HepG2 (cell line): ENCODE results near the gene TLR4. TPM values are rescaled to one million over a fixed set of nuclear protein-coding genes. Genes with fewer than 3 reads are reported as not detected.

Experiments
- ATAC-seq: fragments of 200-7000 bp; cut with Tn5 transposase; 3 replicates; pipeline ENCODE4 v1.9.1; 2020; ENCODE audit warnings: mild to moderate bottlenecking, moderate library complexity
- BruUV-seq: library from RNA; stranded (reverse); fragments of 400-500 nt; replicated peaks from 2 replicates; lab custom pipeline; 2021; lab: Mats Ljungman, UMichigan
- CTCF ChIA-PET: fragments of 300-600 bp; formaldehyde crosslinking; extraction: SDS; loops from one replicate; lab custom pipeline; 2021; ENCODE audit warnings: low total read pairs, inconsistent platforms, low intra/inter-chr PET ratio; lab: Yijun Ruan, JAX
- POLR2A ChIA-PET: fragments of 350-600 bp; sonication (Branson Sonifier 250); formaldehyde crosslinking; loops from one replicate; lab custom pipeline; 2020; ENCODE audit warnings: antibody characterized with exemption, inconsistent platforms; lab: Yijun Ruan, JAX
- DNase-seq: peaks from one replicate; pipeline ENCODE4 v3.0.0-alpha.2; 2015; ENCODE audit warnings: low spot score
- FAIRE-seq: peaks from 3 replicates; lab custom pipeline; 2011; peaks lifted over from hg19 to GRCh38; lab: Jason Lieb, UNC
- H2AFZ ChIP-seq: one replicate; pipeline ENCODE4 v1.6.1; 2011; ENCODE audit warnings: low read length, inconsistent platforms
- H3K27ac ChIP-seq: fragments of 300-600 bp; 3 replicates; pipeline ENCODE4 v1.8.0; 2011; ENCODE audit warnings: mixed run types, mild to moderate bottlenecking, mixed read lengths, low read length, inconsistent platforms; ENCODE audit not compliant: insufficient read depth; ENCODE audit errors: extremely low read length
- H3K27me3 ChIP-seq, 2 experiments: fragments of 200-600 bp in 1 of 2; 2 replicates in 1 of 2; 3 replicates in 1 of 2; pipeline versions ENCODE4 v1.6.0 to v1.8.0; 2011; ENCODE audit warnings: low read length in 2 of 2, mild to moderate bottlenecking in 2 of 2, moderate library complexity in 2 of 2, inconsistent platforms in 1 of 2; ENCODE audit not compliant: insufficient read depth in 2 of 2, control insufficient read depth in 1 of 2
- H3K36me3 ChIP-seq, 2 experiments: fragments of 200-600 bp in 1 of 2; replicated peaks in 1 of 2; 2 replicates in 1 of 2; 3 replicates in 1 of 2; pipeline versions ENCODE4 v1.5.1 to v1.8.0; 2011; ENCODE audit warnings: low read length in 2 of 2, inconsistent platforms in 1 of 2; ENCODE audit not compliant: insufficient read depth in 2 of 2, control insufficient read depth in 1 of 2
- H3K4me1 ChIP-seq: 2 replicates; pipeline ENCODE4 v1.5.1; 2012; ENCODE audit warnings: low read length, inconsistent platforms; ENCODE audit not compliant: insufficient read depth
- H3K4me2 ChIP-seq: 2 replicates; pipeline ENCODE4 v1.6.0; 2011; ENCODE audit warnings: low read depth, low read length, inconsistent platforms
- H3K4me3 ChIP-seq, 3 experiments: fragments of 200-600 bp in 1 of 3; sonication (generic), shearing (Covaris generic) in 1 of 3; replicated peaks in 1 of 3; 2 replicates each; pipeline ENCODE4 v1.5.1; 2011 to 2016; ENCODE audit warnings: low read length in 3 of 3, inconsistent platforms in 2 of 3, low read depth in 2 of 3, mild to moderate bottlenecking in 2 of 3, control low read depth in 1 of 3, mixed read lengths in 1 of 3; ENCODE audit not compliant: insufficient read depth in 1 of 3
- H3K79me2 ChIP-seq: one replicate; pipeline ENCODE4 v1.6.1; 2011; ENCODE audit warnings: low read length, inconsistent platforms; ENCODE audit not compliant: insufficient read depth
- H3K9ac ChIP-seq: 2 replicates; pipeline ENCODE4 v1.6.0; 2011; ENCODE audit warnings: mild to moderate bottlenecking, low read depth, low read length, inconsistent platforms; ENCODE audit not compliant: insufficient read depth
- H3K9me3 ChIP-seq: 2 replicates; pipeline ENCODE4 v1.5.1; 2012; ENCODE audit warnings: mild to moderate bottlenecking, low read length
- H4K20me1 ChIP-seq: 2 replicates; pipeline ENCODE4 v1.6.0; 2011; ENCODE audit warnings: inconsistent platforms, mild to moderate bottlenecking, low read length, moderate library complexity; ENCODE audit not compliant: insufficient read depth
- FOXP4 ChIP-seq: sonication (generic); formaldehyde crosslinking; IDR thresholded peaks from 2 replicates; pipeline ENCODE4 v1.4.0; 2020; ENCODE audit warnings: missing genetic modification reagents
- GABPB1 ChIP-seq: IDR thresholded peaks from 2 replicates; pipeline ENCODE4 v1.6.1; 2016; ENCODE audit warnings: mild to moderate bottlenecking, missing genetic modification reagents, moderate library complexity, missing compliant biosample characterization
- KAT2B ChIP-seq: fragments of 150-350 bp; IDR thresholded peaks from 2 replicates; pipeline ENCODE4 v1.6.1; 2014; ENCODE audit warnings: low read depth, low read length, borderline replicate concordance
- MLLT10 ChIP-seq: sonication (generic); formaldehyde crosslinking; IDR thresholded peaks from 2 replicates; pipeline ENCODE4 v1.4.0; 2020; ENCODE audit warnings: missing genetic modification reagents
- TBL1XR1 ChIP-seq: fragments of 150-350 bp; IDR thresholded peaks from 2 replicates; pipeline ENCODE4 v1.6.1; 2014; ENCODE audit warnings: borderline replicate concordance, low read length; ENCODE audit not compliant: partially characterized antibody
- ZNF232 ChIP-seq: sonication (generic); formaldehyde crosslinking; IDR thresholded peaks from 2 replicates; pipeline ENCODE4 v1.4.0; 2020; ENCODE audit warnings: missing genetic modification reagents, borderline replicate concordance
- ZNF672 ChIP-seq: sonication (generic); formaldehyde crosslinking; IDR thresholded peaks from 2 replicates; pipeline ENCODE4 v1.8.1; 2022; ENCODE audit warnings: missing genetic modification reagents
- ZNF674 ChIP-seq: sonication (generic); formaldehyde crosslinking; IDR thresholded peaks from 2 replicates; pipeline ENCODE4 v1.5.0; 2020; ENCODE audit warnings: low read depth, mild to moderate bottlenecking, missing genetic modification reagents
- WGBS: methylation state at CpG from one replicate; pipeline ENCODE4 v1.1.6; 2017; ENCODE audit warnings: low lambda C conversion rate; 5-methylcytosine and 5-hydroxymethylcytosine counted together
- in situ Hi-C: cut with HindIII; loops from 2 replicates; pipeline ENCODE4 v1.10.0; 2017; ENCODE audit warnings: low pct_unique_long_range_greater_than_20kb; ENCODE audit not compliant: extremely low pct_ligation_motif_present
- intact Hi-C: fragments of 100-400 bp; cut with micrococcal nuclease; formaldehyde crosslinking; loops from one replicate; pipeline ENCODE4 v1.10.0; 2022; ENCODE audit not compliant: unreplicated experiment
- polyA plus RNA-seq, 8 experiments: library from polyadenylated mRNA; depleted of rRNA in 3 of 8; stranded (reverse) in 7 of 8; unstranded in 1 of 8; fragments of >200 nt; fragmentation: Illumina TruSeq in 4 of 8; extraction: Trizol in 4 of 8; gene quantifications; 2 replicates each; pipeline versions ENCODE4 v1.2.1 to v1.2.3, GENCODE V29; 2011 to 2016; ENCODE audit warnings: low read depth in 4 of 8, missing spikeins in 1 of 8, mixed read lengths in 1 of 8; ENCODE audit not compliant: insufficient read depth in 1 of 8
- total RNA-seq, 5 experiments: library from RNA; depleted of rRNA; stranded (reverse); fragments of >200 nt; fragmentation: Illumina TruSeq; extraction: Trizol; gene quantifications; 2 replicates each; pipeline ENCODE4 v1.2.3, GENCODE V29; 2016; ENCODE audit warnings: low read depth in 1 of 5

TLR4 gene
- total and polyA plus RNA-seq, 2 of the 13 experiments (the other 11 are each of a cell fraction or from before 2014, with no cell fraction given): 0.07 to 0.22 TPM

DNA sequence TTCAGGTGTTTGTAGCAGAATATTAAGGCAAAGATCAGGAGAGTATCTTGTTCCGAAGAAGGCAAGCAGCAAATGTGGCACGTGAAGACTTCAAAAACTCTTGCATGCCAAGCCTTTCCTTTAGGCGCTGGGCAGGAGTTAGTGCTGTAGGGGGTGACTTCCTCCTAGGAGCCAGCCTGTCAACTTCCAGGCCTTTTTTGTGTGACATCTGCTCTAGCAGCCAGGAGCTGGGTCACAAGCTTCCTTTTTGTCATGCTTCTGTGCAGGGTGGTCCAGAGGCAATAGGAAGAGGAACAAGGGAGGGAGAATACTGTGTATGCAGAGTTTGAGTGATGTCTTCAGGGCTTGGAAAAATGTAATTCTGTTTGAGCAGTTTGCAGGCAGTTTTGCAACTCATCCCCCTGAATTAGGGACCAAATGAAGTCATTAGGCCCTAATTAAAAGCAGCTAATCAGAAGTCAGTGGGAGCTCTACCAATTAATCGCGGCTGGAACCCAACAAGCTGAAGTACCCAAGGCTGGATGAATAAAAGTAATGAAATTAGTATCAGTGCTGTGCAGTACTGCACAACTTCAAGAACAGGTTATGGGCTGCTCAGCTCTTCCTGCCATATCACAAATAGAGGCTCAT is 53.5 kb downstream of the TLR4 start:
- ATAC-seq: no peak
- FAIRE-seq: no peak
- ChIA-PET POLR2A (no interaction called here), CTCF (no interaction called here)
- no peak for TF ChIP-seq ZNF672 (CRISPR knock-in tag)
- TF ChIP-seq GABPB1 (CRISPR knock-in tag): no peak
- no peak for TF ChIP-seq ZNF674
- no peak for TF ChIP-seq ZNF232 (CRISPR knock-in tag)
- H3K4me2 ChIP-seq: no peak overlapping the region
- H3K4me3 ChIP-seq: no peak overlapping the region
- H3K4me1 ChIP-seq: no peaks in the 10 kb centered on the region
- no peak overlapping the region for H3K27ac ChIP-seq
- DNase-seq: no peak
- no peaks in the 10 kb centered on the region for H3K79me2 ChIP-seq
- no TSS peak for BruUV-seq
- no peak overlapping the region for H2AFZ ChIP-seq
- H3K9me3 ChIP-seq: no peaks in the 10 kb centered on the region
- H4K20me1 ChIP-seq: no peaks in the 10 kb centered on the region
- no peak overlapping the region for H3K9ac ChIP-seq
- 0% methylated on average over 5 of the region's 5 CpGs for WGBS
- H3K27me3 ChIP-seq: 0 out of 5 replicates have a peak, but pooled peaks cover 0 to 1% of the 10 kb centered on the region in 2 experiments
- no peaks in the 10 kb centered on the region for H3K36me3 ChIP-seq
- in situ Hi-C loops: no loop called here
- intact Hi-C loops: no loop called here

DNA sequence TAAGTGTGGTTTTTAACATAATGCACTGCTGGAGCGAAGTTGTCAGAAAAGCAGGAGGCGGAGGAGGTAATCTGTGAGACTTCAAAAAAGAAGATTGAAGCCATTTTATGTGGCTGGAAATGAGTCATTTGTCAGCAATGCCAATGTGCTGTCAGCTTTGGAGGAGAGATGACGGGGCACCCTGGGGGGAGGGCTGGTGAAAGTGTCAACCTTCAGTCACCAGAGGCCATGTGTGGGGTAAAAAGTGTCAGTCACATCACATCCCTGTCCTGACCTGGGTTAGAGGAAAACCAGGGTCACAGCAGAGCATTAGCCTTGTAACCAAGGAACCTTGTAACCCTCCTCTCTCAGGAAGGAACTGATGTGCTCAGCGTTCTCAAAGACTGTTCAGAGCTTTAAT is 59.1 kb downstream of the TLR4 start:
- H4K20me1 ChIP-seq: no peaks in the 10 kb centered on the region
- no peak overlapping the region for H3K4me3 ChIP-seq
- ATAC-seq (no peak), DNase-seq (no peak), FAIRE-seq (no peak)
- intact Hi-C loops (no loop called here), in situ Hi-C loops (no loop called here)
- WGBS: 1% methylated on average over 4 of the region's 4 CpGs
- no TSS peak for BruUV-seq
- H3K27ac ChIP-seq: no peak overlapping the region
- no peaks in the 10 kb centered on the region for H3K4me1 ChIP-seq
- no peaks in the 10 kb centered on the region for H3K79me2 ChIP-seq
- TF ChIP-seq MLLT10 (no peak), TBL1XR1 (no peak), KAT2B (no peak), FOXP4 (CRISPR knock-in tag) (no peak)
- H3K9me3 ChIP-seq: no peaks in the 10 kb centered on the region
- ChIA-PET CTCF (no interaction called here), POLR2A (no interaction called here)
- no peaks in the 10 kb centered on the region for H3K36me3 ChIP-seq
- H3K4me2 ChIP-seq: no peak overlapping the region
- H3K9ac ChIP-seq: no peak overlapping the region
- H3K27me3 ChIP-seq: 0 out of 5 replicates have a peak, but pooled peaks cover 0 to 1% of the 10 kb centered on the region in 2 experiments
- H2AFZ ChIP-seq: no peak overlapping the region
